Ishikawa (cell line): ENCODE measurements around the gene PTRHD1.

ENCODE experiments used
- CEBPB ChIP-seq: IDR thresholded peaks from 2 replicates; pipeline ENCODE4 v1.6.1; 2012
- CREB1 ChIP-seq: IDR thresholded peaks from 2 replicates; pipeline ENCODE4 v1.6.1; 2012; ENCODE audit warnings: low read depth
- EGR1 ChIP-seq: IDR thresholded peaks from 2 replicates; pipeline ENCODE4 v1.6.1; 2012
- EP300 ChIP-seq: IDR thresholded peaks from 2 replicates; pipeline ENCODE4 v1.6.1; 2012; ENCODE audit warnings: borderline replicate concordance
- FOXM1 ChIP-seq: IDR thresholded peaks from 2 replicates; pipeline ENCODE4 v1.6.1; 2012; ENCODE audit warnings: low read depth, borderline replicate concordance
- MAX ChIP-seq: IDR thresholded peaks from 2 replicates; pipeline ENCODE4 v1.6.1; 2012
- NFIC ChIP-seq: IDR thresholded peaks from 2 replicates; pipeline ENCODE4 v1.6.1; 2012
- RAD21 ChIP-seq: IDR thresholded peaks from 2 replicates; pipeline ENCODE4 v1.6.1; 2012; ENCODE audit warnings: low read depth
- REST ChIP-seq: IDR thresholded peaks from 2 replicates; pipeline ENCODE4 v1.6.1; 2012; ENCODE audit warnings: low read depth, mild to moderate bottlenecking
- TAF1 ChIP-seq: IDR thresholded peaks from 2 replicates; pipeline ENCODE4 v1.6.1; 2012; ENCODE audit warnings: low read depth, mild to moderate bottlenecking
- TCF12 ChIP-seq: IDR thresholded peaks from 2 replicates; pipeline ENCODE4 v1.6.1; 2012; ENCODE audit warnings: low read depth
- USF1 ChIP-seq: IDR thresholded peaks from 2 replicates; pipeline ENCODE4 v1.6.1; 2012
- YY1 ChIP-seq: IDR thresholded peaks from 2 replicates; pipeline ENCODE4 v1.6.1; 2012; ENCODE audit warnings: low read depth
- ZBTB7A ChIP-seq: IDR thresholded peaks from 2 replicates; pipeline ENCODE4 v1.6.1; 2012; ENCODE audit warnings: low read depth

GRCh38 chr2:24766609-24767008 is 26.6 kb downstream of the PTRHD1 start:
- TF ChIP-seq NFIC (no peak), REST (no peak), CREB1 (no peak), TAF1 (no peak), RAD21 (no peak), EP300 (no peak), USF1 (no peak), CEBPB (no peak), TCF12 (no peak), ZBTB7A (no peak), MAX (no peak), YY1 (no peak), EGR1 (no peak), FOXM1 (no peak)
